Measurements from ENCODE around the gene ST13.

DNA sequence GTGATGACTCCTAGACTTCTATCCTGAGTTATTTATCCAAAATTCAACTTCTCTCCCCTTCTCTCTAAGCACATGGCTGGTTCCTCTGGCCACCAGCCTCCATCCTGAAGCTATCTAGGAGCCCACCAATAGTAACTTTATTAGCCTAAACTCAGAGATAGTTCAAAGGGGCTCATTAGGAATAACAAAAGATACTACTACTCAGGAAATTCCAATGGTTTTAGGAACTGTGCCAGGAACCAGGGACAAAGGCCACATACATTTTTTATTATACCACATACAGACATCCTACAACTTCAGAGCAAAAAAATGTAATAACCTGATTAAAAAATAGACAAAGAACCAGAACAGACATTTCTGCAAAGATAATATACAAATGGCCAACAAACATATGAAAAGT lies 65.2 kb downstream of the ST13 start:
- TF ChIP-seq, protein P1, sequence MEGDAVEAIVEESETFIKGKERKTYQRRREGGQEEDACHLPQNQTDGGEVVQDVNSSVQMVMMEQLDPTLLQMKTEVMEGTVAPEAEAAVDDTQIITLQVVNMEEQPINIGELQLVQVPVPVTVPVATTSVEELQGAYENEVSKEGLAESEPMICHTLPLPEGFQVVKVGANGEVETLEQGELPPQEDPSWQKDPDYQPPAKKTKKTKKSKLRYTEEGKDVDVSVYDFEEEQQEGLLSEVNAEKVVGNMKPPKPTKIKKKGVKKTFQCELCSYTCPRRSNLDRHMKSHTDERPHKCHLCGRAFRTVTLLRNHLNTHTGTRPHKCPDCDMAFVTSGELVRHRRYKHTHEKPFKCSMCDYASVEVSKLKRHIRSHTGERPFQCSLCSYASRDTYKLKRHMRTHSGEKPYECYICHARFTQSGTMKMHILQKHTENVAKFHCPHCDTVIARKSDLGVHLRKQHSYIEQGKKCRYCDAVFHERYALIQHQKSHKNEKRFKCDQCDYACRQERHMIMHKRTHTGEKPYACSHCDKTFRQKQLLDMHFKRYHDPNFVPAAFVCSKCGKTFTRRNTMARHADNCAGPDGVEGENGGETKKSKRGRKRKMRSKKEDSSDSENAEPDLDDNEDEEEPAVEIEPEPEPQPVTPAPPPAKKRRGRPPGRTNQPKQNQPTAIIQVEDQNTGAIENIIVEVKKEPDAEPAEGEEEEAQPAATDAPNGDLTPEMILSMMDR (IDR thresholded peaks at IDR 0.05) = no peak
- TF ChIP-seq POLR2A (IDR thresholded peaks at IDR 0.05) = no peak
